Endothelial cell of umbilical vein (primary cell): Measurements from ENCODE around the gene CENPB. TPM values are rescaled to one million over a fixed set of nuclear protein-coding genes. Genes with fewer than 3 reads are reported as not detected.

Experiments used
- BruUV-seq: library from RNA; stranded (reverse); fragments of 400-500 nt; replicated peaks from 2 replicates; lab custom pipeline; 2021; lab: Mats Ljungman, UMichigan
- CTCF ChIA-PET: fragments of 300-600, 350-600 bp; sonication (Branson Sonifier 250); formaldehyde crosslinking; loops from one replicate; lab custom pipeline; 2021; ENCODE audit warnings: antibody characterized with exemption, inconsistent platforms; lab: Charles Lee
- POLR2A ChIA-PET: fragments of 300-600, 350-600 bp; sonication (Branson Sonifier 250); formaldehyde crosslinking; loops from one replicate; lab custom pipeline; 2021; ENCODE audit warnings: antibody characterized with exemption, inconsistent platforms; lab: Charles Lee
- DNase-seq: peaks from one replicate; pipeline ENCODE4 v3.0.0-alpha.2; 2011; ENCODE audit warnings: low read depth, low spot score
- FAIRE-seq: peaks from 2 replicates; lab custom pipeline; 2011; peaks lifted over from hg19 to GRCh38; lab: Jason Lieb, UNC
- H2AFZ ChIP-seq: 2 replicates; pipeline ENCODE4 v1.6.0; 2012; ENCODE audit warnings: low read depth, low read length, control low read depth, inconsistent platforms
- H3K27ac ChIP-seq: 2 replicates; pipeline ENCODE4 v1.5.1; 2011; ENCODE audit warnings: low read depth, mild to moderate bottlenecking, control low read depth, low read length, moderate library complexity; ENCODE audit not compliant: insufficient read depth
- H3K27me3 ChIP-seq, 2 experiments: 2 replicates each; pipeline versions ENCODE4 v1.6.0 to v1.6.1; 2011; ENCODE audit warnings: low read length in 2 of 2, mixed read lengths in 1 of 2; ENCODE audit not compliant: control insufficient read depth in 2 of 2, insufficient read depth in 2 of 2
- H3K36me3 ChIP-seq, 2 experiments: 2 replicates in 1 of 2; 3 replicates in 1 of 2; pipeline ENCODE4 v1.5.1; 2011; ENCODE audit warnings: low read length in 2 of 2, mild to moderate bottlenecking in 1 of 2, moderate library complexity in 1 of 2; ENCODE audit not compliant: control insufficient read depth in 2 of 2, insufficient read depth in 2 of 2; ENCODE audit errors: extremely low read depth in 1 of 2
- H3K4me1 ChIP-seq: 3 replicates; pipeline ENCODE4 v1.5.1; 2011; ENCODE audit warnings: mild to moderate bottlenecking, low read length; ENCODE audit not compliant: control insufficient read depth, insufficient read depth; ENCODE audit errors: extremely low read depth
- H3K4me2 ChIP-seq: 2 replicates; pipeline ENCODE4 v1.6.1; 2011; ENCODE audit warnings: low read length, control low read depth, mixed read lengths; ENCODE audit not compliant: insufficient read depth
- H3K4me3 ChIP-seq, 3 experiments: fragments of 200-600 bp in 1 of 3; sonication (generic), shearing (Covaris generic) in 1 of 3; replicated peaks in 1 of 3; 2 replicates each; pipeline ENCODE4 v1.5.1; 2011 to 2016; ENCODE audit warnings: control low read depth in 3 of 3, low read length in 3 of 3, mild to moderate bottlenecking in 2 of 3, inconsistent platforms in 1 of 3, low read depth in 1 of 3, moderate library complexity in 1 of 3; ENCODE audit not compliant: insufficient read depth in 1 of 3
- H3K79me2 ChIP-seq: 2 replicates; pipeline ENCODE4 v1.6.0; 2012; ENCODE audit warnings: low read length, inconsistent platforms; ENCODE audit not compliant: control insufficient read depth, insufficient read depth
- H3K9ac ChIP-seq: replicated peaks from 2 replicates; pipeline ENCODE3; 2011; ENCODE audit warnings: low read length, control low read depth; ENCODE audit not compliant: insufficient read depth; ENCODE audit errors: extremely low read depth
- H3K9me1 ChIP-seq: replicated peaks from 3 replicates; pipeline ENCODE4 v1.6.0; 2011; ENCODE audit warnings: mild to moderate bottlenecking, low read length; ENCODE audit not compliant: control insufficient read depth, insufficient read depth; ENCODE audit errors: extremely low read depth
- H3K9me3 ChIP-seq: replicated peaks from 2 replicates; pipeline ENCODE4 v1.5.1; 2012; ENCODE audit warnings: low read length, inconsistent platforms; ENCODE audit not compliant: control insufficient read depth, insufficient read depth
- H4K20me1 ChIP-seq: replicated peaks from 2 replicates; pipeline ENCODE3; 2011; ENCODE audit warnings: mild to moderate bottlenecking, low read length; ENCODE audit not compliant: control insufficient read depth, insufficient read depth; ENCODE audit errors: extremely low read depth
- CTCF ChIP-seq, 2 donors: IDR thresholded peaks; 1 replicate in 1 of 2; 2 replicates in 1 of 2; pipeline ENCODE4 v1.5.1; 2011; ENCODE audit warnings: low read length in 2 of 2, mild to moderate bottlenecking in 2 of 2, moderate library complexity in 2 of 2, control low read depth in 1 of 2, inconsistent platforms in 1 of 2, low read depth in 1 of 2; ENCODE audit not compliant: insufficient read depth in 1 of 2; ENCODE audit errors: extremely low read depth in 1 of 2
- EZH2 ChIP-seq: IDR thresholded peaks from 2 replicates; pipeline ENCODE4 v1.6.1; 2012; ENCODE audit warnings: borderline replicate concordance, low read depth, mild to moderate bottlenecking, moderate library complexity, low read length, inconsistent platforms; ENCODE audit not compliant: severe bottlenecking
- FOS ChIP-seq: IDR thresholded peaks from 2 replicates; pipeline ENCODE4 v1.6.1; 2011; ENCODE audit warnings: mild to moderate bottlenecking, low read length, moderate library complexity, borderline replicate concordance; ENCODE audit not compliant: insufficient read depth
- GATA2 ChIP-seq: IDR thresholded peaks from 2 replicates; pipeline ENCODE4 v1.7.0; 2011; ENCODE audit warnings: low read depth, mild to moderate bottlenecking, moderate library complexity, mixed read lengths, low read length; ENCODE audit not compliant: insufficient read length, insufficient read depth
- JUN ChIP-seq: IDR thresholded peaks from 2 replicates; pipeline ENCODE4 v1.6.1; 2011; ENCODE audit warnings: borderline replicate concordance, low read depth; ENCODE audit not compliant: insufficient read length, insufficient read depth
- MAX ChIP-seq: IDR thresholded peaks from 2 replicates; pipeline ENCODE4 v1.6.1; 2011; ENCODE audit not compliant: insufficient read depth, insufficient read length
- MYC ChIP-seq: IDR thresholded peaks from one replicate; pipeline ENCODE4 v1.6.1; 2011; ENCODE audit warnings: mild to moderate bottlenecking, low read depth, low read length
- POLR2A ChIP-seq: IDR thresholded peaks from 2 replicates; pipeline ENCODE4 v1.6.1; 2012; ENCODE audit warnings: low read depth, mild to moderate bottlenecking, control low read depth, low read length
- POLR2AphosphoS5 ChIP-seq: IDR thresholded peaks from 2 replicates; pipeline ENCODE4 v1.6.1; 2012; ENCODE audit warnings: low read depth, mild to moderate bottlenecking, control low read depth, low read length, moderate library complexity; ENCODE audit not compliant: insufficient read depth
- dilution Hi-C: fragments of 300-500 bp; cut with MboI; formaldehyde crosslinking; loops from one replicate; pipeline ENCODE4 v1.15.0; 2019; ENCODE audit warnings: low sequenced_read_pairs; ENCODE audit not compliant: extremely low pct_ligation_motif_present
- intact Hi-C: fragments of 100-400 bp; cut with micrococcal nuclease; formaldehyde crosslinking; loops from one replicate; pipeline ENCODE4 v1.10.0; 2022
- polyA plus RNA-seq, 4 experiments: library from polyadenylated mRNA; depleted of rRNA in 3 of 4; stranded (reverse) in 3 of 4; unstranded in 1 of 4; fragments of >200 nt; gene quantifications; 2 replicates each; pipeline versions ENCODE4 v1.2.1 to v1.2.3, GENCODE V29; 2011 to 2012; ENCODE audit warnings: missing spikeins in 1 of 4
- total RNA-seq: library from RNA; stranded (reverse); gene quantifications from 2 replicates; pipeline ENCODE4 v1.2.3, GENCODE V29; 2021

Gene CENPB
- total and polyA plus RNA-seq, 2 donors (not counting 3 experiments of a cell fraction or from before 2014, with no cell fraction given), result 30.4 to 90.3 TPM

- peaks cover 0 to 13% of the 10 kb centered on the region in 2 experiments for H3K36me3 ChIP-seq
- no peaks in the 10 kb centered on the region for H3K9me1 ChIP-seq
- dilution Hi-C loops (no loop called here), intact Hi-C loops (no loop called here)
- H3K4me1 ChIP-seq, result peaks cover 20% of the 10 kb centered on the region
- CTCF ChIA-PET, result no interaction called here
- POLR2A ChIA-PET, result no interaction called here
- H4K20me1 ChIP-seq, result no peaks in the 10 kb centered on the region
- H2AFZ ChIP-seq, result no peak overlapping the region
- H3K9me3 ChIP-seq, result no peaks in the 10 kb centered on the region
- no peak overlapping the region for H3K4me3 ChIP-seq
- peak overlapping the region; percentile 68 for H3K4me2 ChIP-seq
- peaks cover 25% of the 10 kb centered on the region for H3K79me2 ChIP-seq
- TF ChIP-seq GATA2, result no peak
- no peak for TF ChIP-seq FOS
- TF ChIP-seq POLR2AphosphoS5, result no peak
- no peak for TF ChIP-seq MYC
- no peak for TF ChIP-seq EZH2
- no peak for TF ChIP-seq JUN
- no peak for TF ChIP-seq MAX
- no peak for TF ChIP-seq CTCF (IDR thresholded peaks at IDR 0.05; ENCODE audit: extremely low read depth in 1 of 2, insufficient read depth in 1 of 2, low read depth in 1 of 2, low read length in 2 of 2)
- TF ChIP-seq POLR2A, result no peak
- H3K27ac ChIP-seq, result no peak overlapping the region
- no TSS peak for BruUV-seq
- H3K9ac ChIP-seq, result no peak overlapping the region
- FAIRE-seq (no peak), DNase-seq (no peak)
- H3K27me3 ChIP-seq, result no peaks in the 10 kb centered on the region
Measured at GRCh38 chr20:3797592-3798372, 11.2 kb upstream of the CENPB start.
